Activated CD8-positive, alpha-beta memory T cell treated with anti-CD3 and anti-CD28 coated beads for 48 hours (primary cell): ENCODE results near the gene GPX2.
"Not testable (repeated sequence)": the region's sequence is repeated elsewhere in the genome, so short reads cannot be mapped to it uniquely, and the experiment has no call there.

Experiments
- DNase-seq, 3 experiments: peaks; one replicate each; pipeline ENCODE4 v3.0.0-alpha.2; 2020; ENCODE audit warnings: low read depth in 2 of 3, low spot score in 2 of 3

The GPX2 gene

DNA sequence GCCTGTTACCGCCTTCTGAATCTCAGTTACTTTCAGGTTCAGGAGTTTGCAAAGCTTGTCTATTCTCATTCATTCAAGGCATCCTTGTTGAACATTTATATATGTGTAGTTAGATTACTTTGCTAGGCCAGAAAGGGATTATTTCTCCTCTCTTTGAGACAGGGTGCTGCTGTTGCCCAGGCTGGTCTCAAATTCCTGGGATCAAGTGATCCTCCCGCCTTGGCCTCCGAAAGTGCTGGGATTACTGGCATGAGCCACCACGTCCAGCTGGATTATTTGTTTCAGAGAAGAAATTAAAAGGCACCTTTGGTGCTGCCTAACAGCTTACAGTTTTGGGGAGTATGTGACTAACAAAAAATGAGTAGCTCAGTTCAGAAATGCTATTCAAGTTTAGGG lies 27.5 kb downstream of the GPX2 start:
- no peak for DNase-seq

GRCh38 chr14:64914237-64915028 lies 28.1 kb downstream of the GPX2 start, which contains the start of gene CHURC1:
TSS of gene CHURC1 (plus strand) at chr14:64914455. CDS start at chr14:64914496, 41 bp downstream.
- peak; percentile 83 to 89 (median 87) for DNase-seq

- not testable (repeated sequence) for DNase-seq
Measured at GRCh38 chr14:64913477-64913876, 29.1 kb downstream of the GPX2 start.

- DNase-seq, result no peak
Measured at GRCh38 chr14:64912261-64912660, 30.3 kb downstream of the GPX2 start.

GRCh38 chr14:64910847-64911495 lies 31.6 kb downstream of the GPX2 start:
- DNase-seq, result no peak

DNA sequence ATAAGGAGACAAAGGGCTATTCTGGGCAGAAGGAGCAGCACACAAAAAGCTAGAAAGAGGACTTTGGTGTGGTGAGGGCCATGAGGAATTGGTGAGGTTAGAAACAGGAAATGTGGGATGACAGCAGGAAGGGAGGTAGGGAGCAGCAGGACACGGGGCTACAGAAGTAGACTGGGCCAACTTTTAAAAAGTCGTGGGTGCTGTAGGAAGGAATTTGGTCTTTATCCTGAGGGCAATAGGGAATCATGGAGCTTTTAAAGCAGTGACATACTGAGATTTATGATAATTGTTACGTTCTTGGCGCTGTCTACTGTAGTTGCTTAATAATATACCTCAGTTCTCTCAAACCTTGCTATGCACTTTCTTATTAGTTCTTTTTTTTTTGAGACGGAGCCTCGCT lies 36.5 kb downstream of the GPX2 start:
- no peak for DNase-seq

GRCh38 chr14:64899958-64900357 lies 42.6 kb downstream of the GPX2 start:
- DNase-seq, result no peak

- DNase-seq, result peak in 1 of 3 experiments; percentile 5
Measured at GRCh38 chr14:64891839-64892375, 50.6 kb downstream of the GPX2 start.

GRCh38 chr14:64891173-64891838 lies 51.2 kb downstream of the GPX2 start:
- no peak for DNase-seq

DNA sequence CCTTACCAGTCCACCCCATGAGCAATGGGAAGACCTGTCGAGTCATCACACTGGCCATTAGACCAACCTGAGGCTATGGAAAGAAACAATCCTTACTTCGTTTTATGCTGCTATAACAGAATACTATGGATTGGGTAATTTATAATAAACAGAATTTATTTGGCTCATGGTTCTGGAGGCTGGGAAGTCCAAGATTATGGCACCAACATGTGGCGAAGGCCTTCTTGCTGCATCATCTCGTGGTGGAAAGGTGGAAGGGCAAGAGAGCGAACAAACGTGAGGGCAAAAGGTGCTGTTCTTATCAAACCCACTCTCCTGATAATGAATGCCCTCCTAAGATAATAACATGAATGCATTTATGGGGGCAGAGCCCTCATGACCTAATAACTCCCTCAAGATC lies 53.2 kb downstream of the GPX2 start:
- DNase-seq, result no peak
